OCI-LY3 (cell line): ENCODE results near the gene DNHD1.

Source experiments
- CTCF ChIP-seq: fragments of 200-600, 300-600 bp; sonication (generic); IDR thresholded peaks from 2 replicates; pipeline ENCODE4 v1.5.1; 2014; ENCODE audit warnings: antibody characterized with exemption, low read length, low read depth
- EZH2phosphoT487 ChIP-seq: fragments of 200-600 bp; shearing (Covaris generic); IDR thresholded peaks from 2 replicates; pipeline ENCODE4 v1.6.1; 2018; ENCODE audit warnings: antibody characterized with exemption, mixed run types, low read depth

GRCh38 chr11:6530848-6531247, 33.8 kb downstream of the DNHD1 start:
- no peak for TF ChIP-seq CTCF
- TF ChIP-seq EZH2phosphoT487 = no peak
